Transverse colon (tissue), 4 donors: ENCODE data around the gene VAC14. TPM values are rescaled to one million over a fixed set of nuclear protein-coding genes. Genes with fewer than 3 reads are reported as not detected.

ENCODE experiments used
- DNase-seq: peaks from one replicate; pipeline ENCODE4 v3.0.0-alpha.2; 2019
- H3K27ac ChIP-seq, 4 donors: fragments of 200-600 bp; sonication (generic); 2 replicates each; pipeline ENCODE4 v1.5.1; 2016 to 2018; ENCODE audit warnings: inconsistent platforms in 4 of 4
- H3K27me3 ChIP-seq: fragments of 200-600 bp; sonication (generic); 2 replicates; pipeline ENCODE4 v1.5.1; 2017; ENCODE audit warnings: inconsistent platforms
- H3K36me3 ChIP-seq, 4 donors: fragments of 200-600 bp; sonication (generic); 2 replicates each; pipeline ENCODE4 v1.5.1; 2017 to 2019; ENCODE audit warnings: inconsistent platforms in 4 of 4
- H3K4me1 ChIP-seq, 4 donors: fragments of 200-600 bp; sonication (generic); 2 replicates each; pipeline ENCODE4 v1.5.1; 2017 to 2020; ENCODE audit warnings: inconsistent platforms in 4 of 4
- H3K4me3 ChIP-seq, 4 donors: fragments of 200-600 bp; sonication (generic); 1 replicate in 1 of 4; 2 replicates in 3 of 4; pipeline versions ENCODE4 v1.5.1 to v1.6.1; 2017 to 2019; ENCODE audit warnings: inconsistent platforms in 4 of 4
- H3K9me3 ChIP-seq, 2 donors: fragments of 200-600 bp; sonication (generic); 2 replicates each; pipeline ENCODE4 v1.5.1; 2017 to 2019; ENCODE audit warnings: inconsistent platforms in 2 of 2
- CTCF ChIP-seq, 5 experiments: fragments of 200-600 bp in 3 of 5; fragments of 450-650 bp in 2 of 5; sonication (generic) in 3 of 5; IDR thresholded peaks; 1 replicate in 2 of 5; 2 replicates in 3 of 5; pipeline ENCODE4 v1.5.1; 2016 to 2017; ENCODE audit warnings: antibody characterized with exemption in 5 of 5, inconsistent platforms in 3 of 5, mild to moderate bottlenecking in 2 of 5, moderate library complexity in 1 of 5
- EP300 ChIP-seq: sonication (generic); formaldehyde crosslinking; IDR thresholded peaks from one replicate; pipeline ENCODE4 v1.6.1; 2017; ENCODE audit warnings: antibody characterized with exemption, low read depth
- POLR2A ChIP-seq: fragments of 450-650 bp; IDR thresholded peaks from one replicate; pipeline ENCODE4 v1.6.1; 2016; ENCODE audit warnings: antibody characterized with exemption, mild to moderate bottlenecking, moderate library complexity
- POLR2AphosphoS5 ChIP-seq, 3 donors: sonication (generic); formaldehyde crosslinking; IDR thresholded peaks; one replicate each; pipeline ENCODE4 v1.6.1; 2016; ENCODE audit warnings: antibody characterized with exemption in 3 of 3
- WGBS, 2 donors: methylation state at CpG; one replicate each; pipeline ENCODE4 v1.1.5; 2018; ENCODE audit warnings: low coverage in 1 of 2; 5-methylcytosine and 5-hydroxymethylcytosine counted together
- in situ Hi-C, 4 donors: fragments of 200-750 bp; cut with MboI; loops; one replicate each; pipeline versions ENCODE4 v1.15.0 to v1.15.1; 2017; ENCODE audit warnings: low sequenced_read_pairs in 3 of 4, low pct_ligation_motif_present in 1 of 4, low pct_unique_long_range_greater_than_20kb in 1 of 4
- intact Hi-C: fragments of 100-400 bp; cut with DNase I; formaldehyde crosslinking; loops from one replicate; pipeline ENCODE4 v1.15.1; 2023; ENCODE audit warnings: low total_unique reads
- total RNA-seq, 4 donors: library from RNA; depleted of rRNA; stranded (reverse); fragments of >200 nt; gene quantifications; one replicate each; pipeline ENCODE4 v1.1.0, GENCODE V29; 2016

Gene VAC14
- total RNA-seq, 4 donors from 2014 or later = 37.2 to 270 (median 64.3) TPM

DNA sequence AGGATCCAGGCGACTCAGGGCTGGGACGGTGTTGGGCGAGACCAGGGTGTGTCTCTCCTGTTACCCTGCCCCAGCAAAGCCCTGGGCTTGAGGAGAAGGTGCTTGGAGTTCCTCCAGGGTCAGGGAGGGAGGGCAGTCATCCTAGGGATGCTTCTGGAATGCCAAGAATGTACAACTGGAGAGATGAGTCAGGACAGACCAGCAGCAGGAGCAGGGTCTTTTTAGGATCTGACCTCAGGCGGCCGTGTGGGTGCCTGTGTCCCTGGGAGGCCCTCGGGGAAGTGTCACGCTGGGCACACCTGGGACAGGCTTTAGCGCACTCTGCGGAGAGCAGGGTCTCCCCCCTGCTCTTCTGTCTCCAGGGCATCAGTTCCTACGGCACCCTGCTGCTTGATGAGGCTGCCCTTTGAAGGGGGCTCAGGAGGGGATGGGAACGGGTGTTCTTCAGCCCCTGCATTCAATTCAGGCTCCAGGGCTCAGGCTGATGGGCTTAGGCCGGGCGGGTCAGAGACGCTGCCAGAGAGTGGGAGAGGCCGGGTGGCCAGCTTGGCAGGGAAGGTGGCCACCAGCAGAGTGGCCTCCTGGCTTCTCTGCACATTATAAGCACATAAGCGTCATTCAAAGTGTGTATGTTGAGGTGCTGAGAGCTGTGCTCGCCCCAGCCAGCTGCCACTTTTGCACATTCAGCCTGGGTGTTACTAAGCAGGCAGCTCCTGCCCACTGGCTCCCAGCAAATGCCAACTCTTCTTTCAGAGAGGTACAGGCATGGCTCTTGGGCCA, 106.7 kb downstream of the VAC14 start:
- DNase-seq = peak; percentile 41
- Histone ChIP-seq H3K4me3 (no peak overlapping the region), H3K4me1 (peaks cover 71 to 89% (median 82%) of the 10 kb centered on the region in 4 donors), H3K27ac (peak overlapping the region; percentile 87 to 95 (median 91)), H3K36me3 (no peaks in the 10 kb centered on the region), H3K9me3 (no peaks in the 10 kb centered on the region), H3K27me3 (no peaks in the 10 kb centered on the region)
- TF ChIP-seq EP300 (no peak), POLR2AphosphoS5 (IDR thresholded peaks at IDR 0.05) (peak in 1 of 3 donors; percentile 19)
- 74% methylated on average over 16 of the region's 17 CpGs; no CpG with 5 or more reads in 1 of the 2 donors for WGBS, 2 donors
- intact Hi-C loops = no loop called here
- in situ Hi-C loops = no loop called here

GRCh38 chr16:70692873-70693671, 107.9 kb downstream of the VAC14 start:
- DNase-seq = no peak
- in situ Hi-C loops = no loop called here
- TF ChIP-seq EP300 (peak; percentile 8), POLR2A (no peak), CTCF (IDR thresholded peaks at IDR 0.05) (no peak), POLR2AphosphoS5 (IDR thresholded peaks at IDR 0.05) (peak; percentile 22 to 82 (median 41))
- H3K4me3 ChIP-seq = no peak overlapping the region
- intact Hi-C loops = no loop called here
- peak overlapping the region; percentile 87 to 95 (median 91) for H3K27ac ChIP-seq
- no peaks in the 10 kb centered on the region for H3K9me3 ChIP-seq
- H3K27me3 ChIP-seq = no peaks in the 10 kb centered on the region
- H3K36me3 ChIP-seq = no peaks in the 10 kb centered on the region
- 79 to 85% methylated on average over 6 to 29 of the region's 29 CpGs for WGBS, 2 donors
- peaks cover 79 to 98% (median 94%) of the 10 kb centered on the region in 4 donors for H3K4me1 ChIP-seq

- H3K4me1 ChIP-seq = peaks cover 78 to 98% (median 94%) of the 10 kb centered on the region in 4 donors
Measured at GRCh38 chr16:70692130-70692872, 108.7 kb downstream of the VAC14 start.

DNA sequence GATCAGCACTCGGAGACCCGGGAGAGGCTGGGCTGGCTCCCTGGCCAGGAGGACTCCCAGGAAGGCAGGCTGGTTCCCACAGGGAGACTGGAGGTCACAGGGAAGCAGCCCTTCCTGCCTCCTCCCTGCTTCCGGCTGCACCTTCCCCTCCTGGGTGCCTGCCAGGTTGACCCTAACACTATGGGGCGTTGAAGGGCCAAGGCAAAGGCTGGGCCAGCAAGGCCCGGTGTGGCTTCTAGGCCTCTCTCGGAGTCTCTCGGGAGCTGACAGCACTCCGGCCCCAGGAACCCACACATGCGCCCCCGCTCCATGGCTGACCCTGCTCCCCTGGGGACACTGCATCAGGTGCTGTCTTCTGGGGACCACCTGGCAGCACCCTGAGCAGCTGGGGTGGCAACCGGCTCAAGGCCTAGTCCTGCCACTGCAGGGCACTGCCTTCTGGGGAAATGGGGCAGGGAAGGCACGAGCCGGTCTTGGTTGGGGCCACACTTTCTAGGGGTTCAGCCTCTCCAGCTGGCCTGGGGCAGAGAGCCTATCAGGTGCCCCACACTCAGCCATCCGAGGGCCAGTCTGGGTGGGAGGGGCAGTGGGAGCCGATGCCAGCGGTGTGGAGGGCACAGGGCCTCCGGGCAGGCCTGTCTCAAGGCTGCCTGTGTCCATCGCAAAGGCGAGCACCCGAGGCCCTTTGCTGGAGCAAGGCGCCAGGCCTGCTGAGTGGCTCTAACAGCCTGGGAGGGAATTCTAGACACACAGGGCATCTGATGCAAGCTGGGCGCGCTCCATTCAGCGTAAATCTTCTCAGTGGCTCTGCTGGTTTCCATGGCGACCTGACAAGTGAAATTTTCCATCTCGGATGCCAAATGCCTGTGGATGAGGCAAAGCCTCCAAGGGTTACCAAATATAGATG, 109.5 kb downstream of the VAC14 start:
- in situ Hi-C loops = no loop called here
- TF ChIP-seq POLR2AphosphoS5 (IDR thresholded peaks at IDR 0.05) = peak; percentile 62 to 76 (median 70)
- no peak for TF ChIP-seq POLR2A
- Histone ChIP-seq H3K9me3 (no peaks in the 10 kb centered on the region), H3K27ac (peak overlapping the region; percentile 87 to 95 (median 91)), H3K4me1 (peaks cover 76 to 98% (median 94%) of the 10 kb centered on the region in 4 donors), H3K4me3 (no peak overlapping the region), H3K27me3 (no peaks in the 10 kb centered on the region), H3K36me3 (no peaks in the 10 kb centered on the region)
- DNase-seq = peak; percentile 69
- intact Hi-C loops = no loop called here
- WGBS, 2 donors = 79% methylated on average over 16 of the region's 26 CpGs; no CpG with 5 or more reads in 1 of the 2 donors

More at GRCh38 chr16:70692130-70692872, 108.7 kb downstream of the VAC14 start:
- 67% methylated on average over 13 of the region's 14 CpGs; no CpG with 5 or more reads in 1 of the 2 donors for WGBS, 2 donors
- Histone ChIP-seq H3K4me3 (no peak overlapping the region), H3K9me3 (no peaks in the 10 kb centered on the region), H3K27ac (peak overlapping the region; percentile 87 to 95 (median 91)), H3K27me3 (no peaks in the 10 kb centered on the region), H3K36me3 (no peaks in the 10 kb centered on the region)
- in situ Hi-C loops = no loop called here
- no peak for DNase-seq
- intact Hi-C loops = no loop called here
- TF ChIP-seq POLR2AphosphoS5 (IDR thresholded peaks at IDR 0.05) = no peak
- peak; percentile 4 for TF ChIP-seq POLR2A
